ENCODE results near the gene KRTAP10-5.

GRCh38 chr21:44592446-44593311 is 12.3 kb upstream of the KRTAP10-5 start, which contains the start of gene KRTAP10-6:
- no peak for TF ChIP-seq CTCF (IDR thresholded peaks at IDR 0.05)
- TF ChIP-seq POLR2AphosphoS5 (IDR thresholded peaks at IDR 0.05; ENCODE audit: low read depth, low read length), result no peak
